Stimulated activated CD8-positive, alpha-beta memory T cell treated with anti-CD3 and anti-CD28 coated beads, Interleukin-15, amount 100 ng/mL, for 24 hours (primary cell): Measurements from ENCODE around the gene REPS1.
"Not testable (repeated sequence)": the region's sequence is repeated elsewhere in the genome, so short reads cannot be mapped to it uniquely, and the experiment has no call there.

Source experiments
- DNase-seq: peaks from one replicate; pipeline ENCODE4 v3.0.0-alpha.2; 2020; ENCODE audit warnings: low read depth

The REPS1 gene

DNA sequence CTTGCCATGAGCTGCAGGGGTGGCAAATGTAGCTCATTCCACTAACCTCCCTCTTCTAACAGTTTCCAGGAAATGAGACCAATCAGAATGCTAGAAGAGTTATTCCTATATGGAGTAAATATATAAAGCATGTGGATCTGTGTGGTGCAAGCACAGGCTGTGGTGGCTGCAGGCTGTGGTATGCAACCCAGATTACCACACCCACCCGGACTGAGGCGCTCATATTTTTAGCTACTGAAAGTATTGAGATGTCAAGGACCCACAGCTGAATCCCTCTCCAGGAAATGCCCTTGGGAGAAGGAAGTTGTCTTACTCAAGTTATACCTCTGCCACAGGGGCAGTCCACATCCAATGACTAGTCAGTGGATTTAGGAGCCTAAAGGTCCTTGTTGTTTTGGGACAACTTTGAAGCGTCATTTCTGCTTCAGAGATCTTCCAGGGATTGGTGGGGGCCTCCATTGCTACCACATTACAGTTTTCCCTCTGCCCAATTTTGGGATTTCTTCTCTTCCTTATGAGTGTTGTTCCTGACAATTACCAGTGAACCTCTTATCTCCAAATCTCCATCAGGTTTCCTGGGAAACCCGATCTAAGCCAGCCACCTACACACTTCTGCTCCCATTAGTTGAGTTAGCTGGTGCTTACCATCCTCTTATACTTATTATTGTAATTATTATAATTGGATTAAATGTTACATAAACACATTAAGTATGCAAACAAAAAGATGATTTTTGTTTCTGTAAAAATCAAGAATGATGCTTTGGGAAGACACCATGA, 12.1 kb upstream of the REPS1 start:
- no peak for DNase-seq

- no peak for DNase-seq
These were observed 9.1 kb upstream of the REPS1 start for GRCh38 chr6:138997136-138997535.

- DNase-seq, result no peak
These were observed 8.5 kb upstream of the REPS1 start for GRCh38 chr6:138996524-138996923.

- DNase-seq, result not testable (repeated sequence)
These were observed 5.4 kb upstream of the REPS1 start for GRCh38 chr6:138993410-138993809.

DNA sequence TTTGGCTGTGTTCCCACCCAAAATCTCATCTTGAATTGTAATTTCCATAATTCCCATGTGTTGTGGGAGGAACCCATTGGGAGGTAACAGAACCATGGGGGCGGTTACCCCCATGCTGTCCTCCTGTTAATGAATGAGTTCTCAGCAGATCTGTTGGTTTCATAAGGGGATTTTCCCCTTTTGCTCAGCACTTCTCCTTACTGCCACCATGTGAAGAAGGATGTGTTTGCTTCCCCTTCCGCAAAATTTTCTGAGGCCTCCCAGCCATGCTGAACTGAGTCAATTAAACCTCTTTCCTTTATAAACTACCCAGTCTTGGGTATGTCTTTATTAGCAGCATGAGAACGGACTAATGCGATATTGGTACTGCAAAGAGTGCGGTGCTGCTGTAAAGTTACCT, 4.9 kb upstream of the REPS1 start:
- not testable (repeated sequence) for DNase-seq

DNA sequence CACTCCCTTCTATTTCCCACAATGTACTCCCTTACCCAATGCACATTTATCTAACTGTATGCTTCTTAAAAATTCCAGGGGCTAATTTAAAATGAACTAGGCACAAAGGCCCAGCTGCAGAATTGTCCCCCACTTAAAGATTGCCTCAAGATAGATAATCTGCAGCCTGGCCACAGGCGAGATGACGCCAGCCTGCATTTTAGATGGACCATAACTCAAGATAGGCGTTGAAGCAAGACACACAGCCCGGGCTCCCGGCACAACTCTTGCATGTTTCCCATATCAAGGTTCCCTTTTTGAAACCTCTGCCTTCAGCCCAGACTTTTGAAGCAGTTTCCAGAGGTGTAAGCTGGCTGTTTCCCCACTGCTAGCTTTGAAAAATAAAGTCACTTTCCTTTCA, 3.2 kb upstream of the REPS1 start:
- no peak for DNase-seq

DNA sequence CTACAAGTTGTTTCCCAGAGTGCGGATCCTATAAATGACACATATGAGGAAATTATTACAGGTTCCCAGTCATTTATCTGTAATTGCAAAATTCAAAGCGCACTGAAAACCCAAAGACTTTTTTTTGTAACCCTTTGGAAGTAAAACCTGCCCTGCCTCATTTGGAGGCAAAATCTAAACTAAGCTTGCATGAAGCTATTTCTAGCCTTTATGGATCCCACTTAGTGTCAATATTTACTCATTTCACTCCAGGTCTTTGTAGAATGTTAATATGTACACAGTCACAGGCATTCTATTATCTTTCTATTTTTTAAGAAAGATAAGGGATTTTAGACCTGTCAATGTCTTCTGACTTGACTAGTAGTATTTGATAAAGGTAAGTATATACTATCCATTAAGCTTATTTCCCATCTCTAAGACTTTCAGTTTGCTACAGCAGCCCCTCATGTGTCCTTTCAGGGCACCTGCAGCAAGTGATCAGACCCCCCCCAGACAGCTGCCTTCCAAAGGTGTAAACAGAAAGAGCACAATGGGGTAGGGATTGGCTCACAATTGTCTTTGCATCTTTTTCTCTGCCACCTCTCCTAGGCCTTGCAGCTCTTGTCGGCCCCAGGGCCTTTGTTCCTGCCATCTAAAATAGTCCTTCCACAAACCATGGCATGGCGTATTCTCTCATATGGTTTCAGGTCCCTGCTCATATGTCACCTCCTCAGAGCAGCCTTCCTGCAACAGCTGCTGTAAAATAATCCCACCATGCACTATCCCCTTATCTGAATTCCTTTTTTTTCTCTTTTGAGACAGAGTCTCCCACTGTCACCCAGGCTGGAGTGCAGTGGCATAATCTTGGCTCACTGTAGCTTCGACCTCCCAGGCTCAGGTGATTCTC, 1.3 kb upstream of the REPS1 start:
- DNase-seq, result no peak

DNA sequence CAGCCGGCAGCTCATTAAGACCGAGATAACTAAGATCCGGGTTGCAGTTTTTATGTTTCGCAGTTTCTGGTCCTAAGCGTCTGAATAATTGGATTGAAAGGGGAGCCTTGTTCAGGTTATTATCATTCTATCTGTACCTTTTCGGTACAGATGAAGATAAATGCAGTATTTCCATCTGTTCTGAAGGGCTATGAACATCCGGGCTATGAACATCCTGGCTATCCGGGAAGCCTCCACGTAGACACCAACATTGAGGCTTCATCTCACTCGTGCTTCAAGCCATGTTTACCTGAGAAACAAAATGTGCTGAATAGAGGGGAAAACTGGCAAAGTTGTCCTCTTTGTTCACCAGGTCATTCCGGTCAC, 399 bp upstream of the REPS1 start:
- no peak for DNase-seq

DNA sequence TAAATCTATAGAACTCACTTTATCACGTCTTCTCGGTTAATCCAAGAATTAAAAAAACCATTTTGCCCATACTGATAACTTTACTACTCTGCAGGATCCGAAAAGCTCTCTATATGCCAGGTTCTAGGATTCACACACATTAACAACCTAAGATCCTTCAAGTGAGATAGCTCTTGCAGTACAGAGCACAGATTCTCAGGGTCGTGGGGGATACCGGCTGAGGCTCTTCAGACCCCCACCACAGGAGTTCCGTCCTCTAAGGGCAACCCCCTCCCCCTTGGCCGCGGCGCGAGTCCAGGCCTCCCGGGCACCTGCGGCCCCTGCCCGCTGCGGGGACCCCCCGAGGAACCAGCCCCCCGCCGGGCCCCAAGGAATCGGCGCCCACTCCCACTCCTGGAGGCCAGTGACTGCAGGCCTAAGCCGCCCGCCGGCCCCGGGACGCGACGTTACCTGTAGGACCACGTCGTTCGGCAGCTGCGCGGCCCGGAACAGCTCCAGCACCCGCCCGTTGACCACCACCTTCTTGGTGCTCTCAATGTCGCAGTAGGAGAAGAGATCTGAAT, 892 bp downstream of the REPS1 start:
- DNase-seq, result no peak

- DNase-seq, result no peak
These were observed 1.5 kb downstream of the REPS1 start for GRCh38 chr6:138986578-138986977.

DNA sequence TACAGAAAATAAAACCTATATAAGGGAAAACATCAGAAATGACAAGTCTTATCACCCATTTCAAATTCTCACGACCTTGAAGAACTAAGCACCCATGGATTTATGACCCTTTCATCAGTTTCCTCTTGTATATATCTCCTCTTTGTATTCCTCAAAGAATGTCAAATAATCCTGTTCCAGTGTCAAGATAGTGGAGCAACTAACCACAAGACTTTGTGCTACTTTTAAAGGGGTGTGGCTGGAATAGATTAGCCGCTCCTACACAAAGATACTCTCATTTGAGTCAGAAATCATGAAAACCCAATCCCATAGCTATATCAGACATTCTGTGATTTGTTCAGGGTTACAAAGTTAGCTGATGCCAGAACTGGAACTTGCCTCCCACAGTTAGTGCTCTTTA, 6.6 kb downstream of the REPS1 start:
- no peak for DNase-seq

DNA sequence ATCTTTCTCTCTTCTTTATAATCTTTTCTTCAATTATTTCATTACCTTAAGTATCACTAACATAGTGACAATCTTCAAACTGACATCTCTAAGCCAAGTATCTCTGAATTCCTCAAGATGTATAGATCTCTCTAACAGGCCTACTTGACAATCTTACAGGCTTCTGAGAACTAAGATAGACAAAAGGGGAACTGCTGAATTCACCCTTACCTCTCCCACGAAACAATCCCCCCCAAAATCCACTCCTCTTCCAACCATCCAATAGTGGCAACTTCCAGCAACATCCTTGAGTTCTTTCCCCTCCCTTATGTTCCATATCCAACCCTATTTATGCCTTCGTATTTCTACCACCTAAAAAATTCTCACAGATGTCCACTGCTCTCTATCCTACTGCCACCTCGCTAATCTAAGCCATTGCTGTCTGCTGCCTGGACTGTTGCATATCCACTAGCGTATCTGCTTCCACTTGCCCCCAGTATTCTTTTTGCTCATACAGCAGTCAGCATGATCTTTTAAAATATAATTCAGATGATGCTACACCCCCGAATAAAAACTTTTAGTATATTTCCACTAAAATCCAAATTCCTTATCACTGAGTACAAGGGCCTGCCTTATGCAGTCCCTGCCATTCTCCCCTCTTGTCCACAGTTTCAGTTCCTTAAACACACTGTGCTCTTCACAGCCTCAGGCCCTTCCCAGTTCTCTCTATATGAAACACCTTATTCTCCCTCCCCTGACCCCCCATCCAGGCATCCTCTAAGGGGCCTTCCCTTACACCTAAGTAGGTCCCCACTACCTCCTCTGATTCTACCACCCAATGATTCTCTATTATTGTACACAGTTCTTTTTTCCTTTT, 8.0 kb downstream of the REPS1 start:
- DNase-seq, result no peak

GRCh38 chr6:138979365-138979764, 8.7 kb downstream of the REPS1 start:
- DNase-seq, result no peak

DNA sequence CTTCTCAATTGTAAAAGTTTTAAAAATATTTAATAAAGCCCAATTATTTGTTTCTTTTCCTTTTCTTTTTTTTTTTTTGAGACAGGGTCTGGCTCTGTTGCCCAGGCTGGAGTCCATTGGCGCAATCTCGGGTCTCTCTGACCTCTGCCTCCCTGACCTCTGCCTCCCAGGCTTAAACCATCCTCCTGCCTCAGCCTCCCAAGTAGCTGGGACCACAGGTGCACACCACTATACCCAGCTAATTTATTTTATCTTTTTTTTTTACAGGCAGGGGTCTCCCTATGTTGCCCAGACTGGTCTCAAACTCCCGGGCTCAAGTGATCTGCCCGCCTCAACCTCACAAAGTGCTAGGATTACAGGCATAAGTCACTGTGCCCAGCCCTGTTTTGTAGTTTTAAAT, 9.8 kb downstream of the REPS1 start:
- no peak for DNase-seq

DNA sequence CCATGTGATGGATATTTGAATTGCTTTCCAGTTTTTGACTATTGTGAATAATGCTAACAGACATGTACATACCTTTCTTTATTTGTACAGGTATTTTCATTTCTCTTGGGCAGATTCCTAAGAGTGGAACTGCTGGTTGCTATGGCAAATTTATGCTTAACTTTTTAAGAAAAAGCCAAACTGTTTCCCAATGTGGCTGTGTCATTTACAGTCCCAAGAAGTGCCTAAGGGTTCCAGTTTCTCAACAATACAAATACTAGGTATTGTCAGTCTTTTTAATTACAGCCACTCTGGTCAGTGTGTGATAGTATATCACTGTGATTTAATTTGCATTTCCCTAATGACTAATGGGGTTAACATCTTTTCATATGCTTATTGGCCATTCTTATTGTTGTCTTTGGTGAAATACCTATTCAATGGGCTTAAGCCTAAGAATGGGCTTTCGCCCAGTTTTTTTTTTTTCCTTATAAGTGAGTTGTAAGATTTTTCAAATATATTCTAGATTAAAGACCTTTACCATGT, 10.3 kb downstream of the REPS1 start:
- DNase-seq, result no peak

DNA sequence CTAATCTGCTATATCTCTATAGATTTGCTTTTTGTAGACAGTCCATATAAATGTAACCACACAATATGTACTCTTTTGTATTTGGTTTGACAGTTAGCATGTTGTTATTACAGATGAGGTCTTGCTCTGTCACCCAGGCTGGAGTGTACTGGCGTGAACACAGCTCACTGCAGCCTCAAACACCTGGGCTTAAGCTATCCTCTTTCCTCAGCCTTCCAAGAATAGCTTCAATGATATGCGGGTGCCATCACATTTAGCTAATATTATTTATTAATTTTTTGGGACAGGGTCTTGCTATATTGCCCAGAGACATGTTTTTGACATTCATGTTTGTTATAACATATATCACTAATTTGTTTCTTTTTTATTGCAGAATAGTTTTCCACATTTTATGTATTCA, 10.8 kb downstream of the REPS1 start:
- no peak for DNase-seq

DNA sequence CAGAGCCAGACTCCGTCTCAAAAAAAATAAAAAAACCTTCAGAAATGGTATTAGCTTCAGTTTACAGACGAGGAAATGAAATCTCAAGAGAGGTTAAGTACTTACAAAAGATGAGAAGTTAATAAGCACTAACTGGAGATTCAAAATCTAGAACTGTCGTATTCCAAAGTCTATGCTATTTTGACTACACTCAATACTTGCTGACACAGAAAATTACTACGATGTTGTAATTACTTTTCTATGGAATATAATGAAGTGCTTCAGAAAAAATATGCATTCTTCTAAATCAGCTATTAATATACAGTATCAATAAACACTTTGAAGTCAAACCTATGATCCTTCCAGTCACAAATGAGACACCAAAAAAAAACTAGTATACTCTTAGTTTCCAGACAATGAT, 12.2 kb downstream of the REPS1 start:
- no peak for DNase-seq

DNA sequence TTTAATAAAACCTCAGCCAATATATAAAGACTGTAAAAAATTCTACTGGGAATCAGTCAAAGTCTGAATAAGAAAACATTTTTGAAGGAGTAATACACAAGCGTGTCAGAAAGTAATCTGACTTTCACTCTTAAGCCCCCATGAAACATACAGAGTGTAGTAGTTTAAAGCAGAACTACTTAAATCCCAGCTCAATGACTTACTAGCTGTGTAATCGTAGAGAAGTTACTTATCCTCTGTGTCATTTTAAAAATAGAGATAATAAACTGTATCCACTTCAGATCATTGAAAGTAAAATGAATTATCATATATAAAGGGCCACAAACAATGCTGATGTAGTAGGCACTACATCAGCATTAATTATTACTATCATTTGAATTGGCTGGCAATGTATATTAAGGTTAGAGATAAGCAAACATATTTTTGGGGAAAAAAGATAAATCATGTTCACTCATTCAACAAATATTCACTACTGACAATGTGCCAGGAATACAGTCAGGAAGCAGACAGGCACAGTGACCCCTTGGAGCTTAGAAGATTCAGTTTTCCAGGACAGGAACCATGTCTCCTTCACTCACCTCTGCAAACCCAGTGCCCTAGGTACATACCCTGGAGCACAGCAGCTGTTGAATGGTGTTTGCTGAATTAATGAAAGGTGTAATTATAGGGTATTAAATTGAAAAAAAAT, 14.4 kb downstream of the REPS1 start:
- no peak for DNase-seq

DNA sequence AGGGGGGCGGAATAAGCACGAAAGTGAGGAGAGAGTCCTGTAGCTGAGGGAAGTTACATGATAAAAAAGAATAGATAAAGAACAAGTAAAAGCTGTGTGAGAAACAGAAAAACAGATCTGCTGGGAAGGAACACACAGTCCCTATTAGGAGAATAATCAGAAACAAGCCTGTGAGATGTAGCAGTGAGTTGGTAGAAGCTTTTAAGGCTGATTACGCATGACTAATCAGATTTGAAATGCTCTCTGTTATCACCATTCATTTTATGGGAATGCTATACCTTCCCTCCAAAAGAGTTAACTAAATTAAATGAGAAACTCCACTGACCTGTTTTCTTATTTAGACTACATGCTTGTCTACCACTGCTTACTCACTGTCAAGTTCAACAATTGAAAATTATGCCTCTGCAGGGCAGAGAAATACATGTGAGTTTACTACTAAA, 15.8 kb downstream of the REPS1 start:
- DNase-seq, result no peak

- DNase-seq, result no peak
These were observed 16.5 kb downstream of the REPS1 start for GRCh38 chr6:138971601-138972000.

DNA sequence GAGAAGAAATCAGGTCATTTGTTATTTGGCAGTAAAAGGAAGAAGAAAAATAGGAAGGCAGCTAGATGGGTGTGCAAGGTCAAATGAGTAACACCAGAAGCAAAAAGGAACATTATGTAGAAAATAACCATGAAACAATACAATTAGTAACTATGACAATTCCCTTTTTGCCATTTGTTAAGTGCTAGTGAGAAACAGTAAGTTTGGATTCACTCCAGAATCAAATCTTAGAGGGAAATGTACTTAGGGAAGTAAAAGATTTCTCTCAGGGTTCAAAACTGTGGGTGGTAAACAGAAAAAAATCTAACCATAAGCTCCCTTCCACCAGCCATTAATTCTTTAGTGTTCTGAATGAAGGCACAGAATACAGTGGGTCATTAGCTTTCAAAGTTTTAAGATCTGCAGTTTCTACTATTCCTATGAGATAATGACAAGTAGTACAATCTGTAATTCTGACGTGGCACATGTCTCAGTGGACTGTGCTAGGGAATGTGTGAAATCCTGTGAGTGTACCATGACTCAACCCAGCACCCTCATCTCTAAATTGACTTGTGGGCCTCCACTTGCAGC, 17.1 kb downstream of the REPS1 start:
- no peak for DNase-seq
